Transverse colon (tissue), 3 donors: ENCODE measurements around the gene ZNF32.

Experiments used
- CTCF ChIP-seq, 5 experiments: fragments of 200-600 bp in 3 of 5; fragments of 450-650 bp in 2 of 5; sonication (generic) in 3 of 5; IDR thresholded peaks; 1 replicate in 2 of 5; 2 replicates in 3 of 5; pipeline ENCODE4 v1.5.1; 2016 to 2017; ENCODE audit warnings: antibody characterized with exemption in 5 of 5, inconsistent platforms in 3 of 5, mild to moderate bottlenecking in 2 of 5, moderate library complexity in 1 of 5
- POLR2A ChIP-seq: fragments of 450-650 bp; IDR thresholded peaks from one replicate; pipeline ENCODE4 v1.6.1; 2016; ENCODE audit warnings: antibody characterized with exemption, mild to moderate bottlenecking, moderate library complexity

- TF ChIP-seq CTCF (IDR thresholded peaks at IDR 0.05) (no peak), POLR2A (no peak)
These were observed 43.6 kb upstream of the ZNF32 start for GRCh38 chr10:43692051-43692825.
